ENCODE measurements around the gene ROBO1.

Gene ROBO1

GRCh38 chr3:78571486-78571885 is 1196.3 kb downstream of the ROBO1 start:
- DNase-seq = no peak

- no peak for DNase-seq
Observed at GRCh38 chr3:78570496-78570895, 1197.3 kb downstream of the ROBO1 start.

- DNase-seq = no peak
Observed at GRCh38 chr3:78569804-78570203, 1198.0 kb downstream of the ROBO1 start.

- DNase-seq = no peak
Observed at GRCh38 chr3:78565712-78566111, 1202.1 kb downstream of the ROBO1 start.

GRCh38 chr3:78562328-78562727 is 1205.5 kb downstream of the ROBO1 start:
- DNase-seq = no peak
